Peyer's patch (tissue), 4 donors: ENCODE results near the gene MAGI2. TPM values are rescaled to one million over a fixed set of nuclear protein-coding genes. Genes with fewer than 3 reads are reported as not detected.

Experiments used
- DNase-seq, 3 donors: peaks; one replicate each; pipeline ENCODE4 v3.0.0-alpha.2; 2017 to 2019
- H3K27ac ChIP-seq, 4 donors: fragments of 200-600 bp; sonication (generic); one replicate each; pipeline ENCODE4 v1.5.1; 2016 to 2019
- H3K27me3 ChIP-seq, 2 donors: fragments of 200-600 bp; sonication (generic); one replicate each; pipeline ENCODE4 v1.5.1; 2019
- H3K36me3 ChIP-seq, 3 donors: fragments of 200-600 bp; sonication (generic); one replicate each; pipeline ENCODE4 v1.5.1; 2016 to 2019
- H3K4me1 ChIP-seq, 4 donors: fragments of 200-600 bp; sonication (generic); one replicate each; pipeline ENCODE4 v1.5.1; 2016 to 2019
- H3K4me3 ChIP-seq, 4 donors: fragments of 200-600 bp; sonication (generic); 1 replicate in 3 of 4; 2 replicates in 1 of 4; pipeline ENCODE4 v1.5.1; 2016 to 2019; ENCODE audit warnings: mild to moderate bottlenecking in 1 of 4
- H3K9me3 ChIP-seq, 4 donors: fragments of 200-600 bp; sonication (generic); one replicate each; pipeline ENCODE4 v1.5.1; 2016 to 2019; ENCODE audit warnings: mild to moderate bottlenecking in 1 of 4
- POLR2A ChIP-seq, 2 donors: fragments of 450-650 bp; IDR thresholded peaks; one replicate each; pipeline ENCODE4 v1.5.1; 2017; ENCODE audit warnings: antibody characterized with exemption in 2 of 2, mild to moderate bottlenecking in 2 of 2, moderate library complexity in 2 of 2
- total RNA-seq, 4 donors: library from RNA; depleted of rRNA; stranded (reverse); fragments of >200 nt; gene quantifications; one replicate each; pipeline ENCODE4 v1.1.0, GENCODE V29; 2016
- TF ChIP-seq, protein P1 (sequence below), 6 experiments: fragments of 450-650 bp in 4 of 6; fragments of 200-600 bp in 2 of 6; sonication (generic) in 1 of 6; IDR thresholded peaks; one replicate each; pipeline ENCODE4 v1.5.1; 2017 to 2019; ENCODE audit warnings: antibody characterized with exemption in 6 of 6, mild to moderate bottlenecking in 3 of 6, moderate library complexity in 1 of 6

The MAGI2 gene
- total RNA-seq, 4 donors from 2014 or later = 1.6 to 12.4 (median 2.8) TPM

DNA sequence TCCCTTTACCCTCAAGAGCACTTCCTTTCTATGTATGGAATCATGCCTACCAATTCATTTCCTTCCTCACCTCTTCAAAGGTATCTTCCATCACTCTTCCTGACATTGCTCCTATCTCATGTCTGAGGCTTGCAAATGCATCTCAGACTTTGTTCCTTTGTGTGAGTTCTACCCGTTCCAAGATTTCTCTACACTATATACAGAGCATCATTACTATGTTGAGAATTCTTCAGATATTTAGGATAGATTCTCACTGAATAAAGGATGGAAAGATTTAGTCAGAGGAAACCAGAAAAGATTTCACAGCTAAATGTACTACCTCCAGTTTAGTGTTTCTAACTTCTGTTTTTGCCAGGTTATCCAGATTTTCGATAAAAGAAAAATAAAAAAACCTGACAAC is 1192.2 kb downstream of the MAGI2 start:
- TF ChIP-seq, protein P1, sequence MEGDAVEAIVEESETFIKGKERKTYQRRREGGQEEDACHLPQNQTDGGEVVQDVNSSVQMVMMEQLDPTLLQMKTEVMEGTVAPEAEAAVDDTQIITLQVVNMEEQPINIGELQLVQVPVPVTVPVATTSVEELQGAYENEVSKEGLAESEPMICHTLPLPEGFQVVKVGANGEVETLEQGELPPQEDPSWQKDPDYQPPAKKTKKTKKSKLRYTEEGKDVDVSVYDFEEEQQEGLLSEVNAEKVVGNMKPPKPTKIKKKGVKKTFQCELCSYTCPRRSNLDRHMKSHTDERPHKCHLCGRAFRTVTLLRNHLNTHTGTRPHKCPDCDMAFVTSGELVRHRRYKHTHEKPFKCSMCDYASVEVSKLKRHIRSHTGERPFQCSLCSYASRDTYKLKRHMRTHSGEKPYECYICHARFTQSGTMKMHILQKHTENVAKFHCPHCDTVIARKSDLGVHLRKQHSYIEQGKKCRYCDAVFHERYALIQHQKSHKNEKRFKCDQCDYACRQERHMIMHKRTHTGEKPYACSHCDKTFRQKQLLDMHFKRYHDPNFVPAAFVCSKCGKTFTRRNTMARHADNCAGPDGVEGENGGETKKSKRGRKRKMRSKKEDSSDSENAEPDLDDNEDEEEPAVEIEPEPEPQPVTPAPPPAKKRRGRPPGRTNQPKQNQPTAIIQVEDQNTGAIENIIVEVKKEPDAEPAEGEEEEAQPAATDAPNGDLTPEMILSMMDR (IDR thresholded peaks at IDR 0.05) = no peak
- no peak for TF ChIP-seq POLR2A (IDR thresholded peaks at IDR 0.05)
- DNase-seq = no peak
- Histone ChIP-seq H3K9me3 (no peaks in the 10 kb centered on the region), H3K27me3 (no peaks in the 10 kb centered on the region), H3K4me3 (no peak overlapping the region), H3K4me1 (no peaks in the 10 kb centered on the region), H3K27ac (no peak overlapping the region), H3K36me3 (no peaks in the 10 kb centered on the region)

DNA sequence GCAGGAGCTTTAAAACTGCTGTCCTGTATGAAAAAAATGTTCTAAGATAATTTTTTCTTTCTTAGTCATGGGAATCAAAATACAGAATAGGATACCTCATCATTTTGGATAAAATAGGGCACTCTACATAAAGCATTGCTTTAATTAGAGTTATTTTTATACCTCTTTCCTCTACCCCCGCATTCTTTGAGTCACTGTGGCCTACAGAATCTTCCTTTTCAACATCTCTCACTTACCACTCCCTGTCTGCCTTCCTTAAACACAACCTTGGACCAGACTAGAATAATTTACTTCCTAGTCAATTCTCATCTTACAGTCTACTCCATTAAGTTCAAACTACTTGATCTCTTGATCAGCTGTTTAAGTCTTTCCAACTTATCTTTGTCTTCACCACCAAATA is 1192.6 kb downstream of the MAGI2 start:
- H3K27ac ChIP-seq = no peak overlapping the region
- no peak overlapping the region for H3K4me3 ChIP-seq
- H3K36me3 ChIP-seq = no peaks in the 10 kb centered on the region
- no peak for TF ChIP-seq POLR2A (IDR thresholded peaks at IDR 0.05)
- TF ChIP-seq, protein P1 (IDR thresholded peaks at IDR 0.05) = no peak
- H3K4me1 ChIP-seq = no peaks in the 10 kb centered on the region
- no peak for DNase-seq
- H3K9me3 ChIP-seq = no peaks in the 10 kb centered on the region
- H3K27me3 ChIP-seq = no peaks in the 10 kb centered on the region

DNA sequence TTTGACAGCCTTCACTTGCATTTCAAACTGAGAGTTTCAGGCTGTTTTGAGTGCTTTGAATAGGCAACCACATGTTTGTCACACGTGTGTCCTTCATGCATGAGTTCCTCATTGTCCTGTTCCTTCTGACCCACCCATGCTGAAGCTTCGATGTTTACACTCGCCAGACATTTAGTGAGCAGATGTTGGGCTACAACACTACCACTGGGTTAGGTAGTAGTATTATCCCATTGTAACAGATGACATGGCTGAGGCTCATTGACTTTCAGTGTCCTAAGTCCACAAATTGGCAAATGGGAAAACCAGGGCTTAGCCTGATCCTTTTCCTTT is 1198.8 kb downstream of the MAGI2 start:
- Histone ChIP-seq H3K4me1 (no peaks in the 10 kb centered on the region), H3K36me3 (no peaks in the 10 kb centered on the region), H3K4me3 (no peak overlapping the region), H3K27me3 (no peaks in the 10 kb centered on the region), H3K27ac (no peak overlapping the region), H3K9me3 (no peaks in the 10 kb centered on the region)
- DNase-seq = no peak
- no peak for TF ChIP-seq POLR2A (IDR thresholded peaks at IDR 0.05)
- TF ChIP-seq, protein P1 (IDR thresholded peaks at IDR 0.05) = no peak

DNA sequence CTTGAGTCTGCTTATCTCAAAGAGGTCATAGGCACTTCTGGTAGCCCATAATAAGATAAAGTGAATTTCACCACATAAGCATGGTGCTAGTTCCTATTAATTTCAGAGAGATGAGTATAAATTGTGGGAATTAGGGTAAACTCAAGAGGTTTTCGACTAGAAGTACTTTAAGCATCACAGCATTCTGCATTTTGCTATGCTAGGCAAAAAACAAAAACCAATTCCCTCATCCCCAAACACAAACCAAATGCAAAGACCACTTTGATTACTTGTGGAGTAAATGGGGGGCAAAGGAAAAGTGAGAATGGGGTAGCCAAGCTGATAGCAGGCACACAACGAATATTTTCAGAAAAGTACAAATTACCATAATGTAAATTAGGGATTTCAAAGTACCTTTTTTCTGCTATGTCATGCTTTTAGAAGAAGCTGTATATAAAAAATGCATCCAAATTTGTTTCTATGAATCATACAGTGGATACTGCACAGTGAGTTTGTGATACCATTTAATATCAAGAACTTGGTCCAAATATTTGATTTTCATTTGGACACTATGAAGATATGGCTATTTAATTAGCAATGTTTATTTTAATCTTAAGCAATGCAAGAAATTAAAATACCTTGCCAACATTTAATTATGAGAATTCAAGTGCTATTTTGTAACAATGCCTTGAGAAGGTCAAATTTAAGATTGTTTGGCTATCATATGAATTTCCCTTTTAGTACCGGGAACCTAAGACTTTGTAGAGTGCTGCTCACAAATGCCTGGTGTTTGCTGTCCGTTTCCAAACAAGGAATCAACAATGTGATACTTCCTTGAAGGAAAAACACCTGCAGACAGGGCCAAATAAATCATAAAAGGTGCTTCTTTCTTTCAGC is 1199.4 kb downstream of the MAGI2 start:
- H3K27ac ChIP-seq = no peak overlapping the region
- DNase-seq = no peak
- H3K9me3 ChIP-seq = no peaks in the 10 kb centered on the region

DNA sequence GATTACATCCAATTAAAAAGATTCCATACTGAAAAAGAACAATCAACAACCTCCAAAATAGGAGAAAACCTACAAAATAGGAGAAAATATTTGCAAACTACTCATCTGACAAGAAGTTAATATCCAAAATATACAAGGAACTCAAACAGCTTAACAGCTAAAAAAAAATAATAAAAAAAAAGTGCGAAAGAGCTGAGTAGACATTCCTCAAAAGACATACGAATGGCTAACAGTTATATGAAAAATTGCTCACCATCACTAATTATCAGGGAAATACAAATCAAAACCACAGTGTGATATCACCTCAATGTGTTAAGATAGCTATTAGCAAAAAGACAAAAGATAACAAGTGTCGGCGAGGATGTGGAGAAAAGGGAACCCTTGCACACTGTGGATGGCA is 1204.6 kb downstream of the MAGI2 start:
- no peak for TF ChIP-seq POLR2A (IDR thresholded peaks at IDR 0.05)
- TF ChIP-seq, protein P1 (IDR thresholded peaks at IDR 0.05) = no peak
- no peaks in the 10 kb centered on the region for H3K36me3 ChIP-seq
- no peaks in the 10 kb centered on the region for H3K4me1 ChIP-seq
- H3K27ac ChIP-seq = no peak overlapping the region
- H3K27me3 ChIP-seq = no peaks in the 10 kb centered on the region
- no peak for DNase-seq
- no peaks in the 10 kb centered on the region for H3K9me3 ChIP-seq
- H3K4me3 ChIP-seq = no peak overlapping the region

More for the DNA sequence above, 1199.4 kb downstream of the MAGI2 start:
- H3K4me3 ChIP-seq = no peak overlapping the region
- H3K27me3 ChIP-seq = no peaks in the 10 kb centered on the region
- no peak for TF ChIP-seq POLR2A (IDR thresholded peaks at IDR 0.05)
- TF ChIP-seq, protein P1 (IDR thresholded peaks at IDR 0.05) = no peak
- no peaks in the 10 kb centered on the region for H3K4me1 ChIP-seq
- no peaks in the 10 kb centered on the region for H3K36me3 ChIP-seq
